KMS-11 (cell line): ENCODE data around the gene IRS4.

Experiments
- H2AFZ ChIP-seq: fragments of 200-600 bp; sonication (generic); 2 replicates; pipeline ENCODE4 v1.6.1; 2016; ENCODE audit warnings: antibody characterized with exemption, mixed run types, low read depth
- H3K27ac ChIP-seq: fragments of 200-600 bp; sonication (generic); 2 replicates; pipeline ENCODE4 v1.6.1; 2016; ENCODE audit warnings: mild to moderate bottlenecking, mixed run types
- H3K27me3 ChIP-seq: fragments of 200-600 bp; sonication (generic); 2 replicates; pipeline ENCODE4 v1.6.1; 2017; ENCODE audit warnings: mild to moderate bottlenecking, low read depth, mixed run types, moderate library complexity; ENCODE audit not compliant: insufficient read depth
- H3K36me3 ChIP-seq: fragments of 200-600 bp; sonication (generic); 2 replicates; pipeline ENCODE4 v1.6.1; 2017; ENCODE audit warnings: mild to moderate bottlenecking, mixed run types; ENCODE audit not compliant: insufficient read depth
- H3K4me1 ChIP-seq: fragments of 200-600 bp; sonication (generic); 2 replicates; pipeline ENCODE4 v1.6.1; 2016; ENCODE audit warnings: mild to moderate bottlenecking, low read depth, mixed run types; ENCODE audit not compliant: poor library complexity, severe bottlenecking
- H3K4me2 ChIP-seq: fragments of 200-600 bp; sonication (generic); 2 replicates; pipeline ENCODE4 v1.7.0; 2016; ENCODE audit warnings: mild to moderate bottlenecking, mixed run types
- H3K4me3 ChIP-seq: fragments of 200-600 bp; sonication (generic); IDR thresholded peaks from 2 replicates; pipeline ENCODE4 v1.6.1; 2017; ENCODE audit warnings: low read depth, low read length, mixed read lengths; ENCODE audit not compliant: insufficient read depth
- H3K79me2 ChIP-seq: fragments of 200-600 bp; sonication (generic); 2 replicates; pipeline ENCODE4 v1.6.1; 2016; ENCODE audit warnings: low read depth, mixed run types; ENCODE audit not compliant: insufficient read depth
- H3K9ac ChIP-seq: fragments of 200-600 bp; sonication (generic); 2 replicates; pipeline ENCODE4 v1.6.1; 2016; ENCODE audit warnings: mild to moderate bottlenecking, mixed run types
- H4K20me1 ChIP-seq: fragments of 200-600 bp; sonication (generic); 2 replicates; pipeline ENCODE4 v1.6.1; 2016; ENCODE audit warnings: mild to moderate bottlenecking, mixed run types; ENCODE audit not compliant: insufficient read depth
- CTCF ChIP-seq: fragments of 200-600 bp; sonication (generic); conservative IDR thresholded peaks from 2 replicates; pipeline ENCODE4 v1.6.1; 2017; ENCODE audit warnings: low read depth, mild to moderate bottlenecking, antibody characterized with exemption, low read length, moderate library complexity, mixed read lengths

Gene IRS4

GRCh38 chrX:108737754-108738153 lies 1.4 kb upstream of the IRS4 start:
- H3K27me3 ChIP-seq: no peaks in the 10 kb centered on the region
- H3K4me3 ChIP-seq: no peak overlapping the region
- no peak overlapping the region for H3K9ac ChIP-seq
- H3K79me2 ChIP-seq: no peaks in the 10 kb centered on the region
- H3K36me3 ChIP-seq: no peaks in the 10 kb centered on the region
- H3K4me2 ChIP-seq: no peak overlapping the region; the same call in 1 of the 2 replicates
- no peak for TF ChIP-seq CTCF
- H2AFZ ChIP-seq: no peak overlapping the region
- no peaks in the 10 kb centered on the region for H4K20me1 ChIP-seq
- H3K4me1 ChIP-seq: no peaks in the 10 kb centered on the region
- H3K27ac ChIP-seq: no peak overlapping the region

DNA sequence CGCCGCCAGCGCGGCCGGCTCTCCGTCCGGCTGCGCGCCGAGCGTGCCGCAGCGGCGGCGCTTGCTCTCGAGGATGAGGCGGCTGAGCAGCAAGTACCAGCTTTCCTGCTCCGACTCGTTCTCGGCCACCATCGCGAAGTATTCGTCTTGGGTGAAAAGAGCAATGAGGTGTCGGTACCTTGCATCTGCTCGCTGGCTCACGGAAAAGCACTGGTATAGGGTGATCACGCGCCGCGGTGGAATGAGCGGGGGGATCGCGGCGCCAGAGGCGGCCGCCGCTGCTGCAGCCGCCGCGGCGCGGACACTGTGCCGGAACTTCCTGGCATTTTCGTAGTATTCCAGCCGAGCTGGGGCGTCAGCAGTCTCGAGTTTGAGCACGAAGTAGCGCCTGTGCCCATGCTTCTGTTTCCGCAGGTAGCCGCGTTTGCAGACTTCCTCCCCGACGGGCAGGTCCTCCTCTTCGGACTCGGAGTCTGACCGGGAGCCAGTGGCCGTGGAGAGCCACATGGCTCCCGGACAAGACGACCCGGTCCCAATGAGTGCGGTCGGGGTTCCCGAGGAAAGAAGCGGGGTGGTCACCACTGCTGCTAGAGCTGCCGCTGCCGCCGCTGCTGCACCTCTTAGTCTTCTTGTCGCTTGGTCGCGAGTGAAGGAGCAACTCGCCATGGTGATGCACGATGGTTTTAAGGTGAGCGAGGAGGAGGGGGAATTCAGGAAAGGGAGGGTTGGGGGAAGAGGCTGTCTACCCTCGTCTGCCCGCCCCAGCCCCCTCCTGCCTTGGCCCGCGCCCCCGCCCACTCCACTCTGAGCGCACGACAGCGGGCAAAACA lies 469 bp downstream of the IRS4 start:
- H3K27ac ChIP-seq: no peak overlapping the region
- no peak for TF ChIP-seq CTCF
- no peaks in the 10 kb centered on the region for H3K79me2 ChIP-seq
- peak overlapping the region; percentile 27; the same call in 1 of the 2 replicates for H3K9ac ChIP-seq
- H3K27me3 ChIP-seq: no peaks in the 10 kb centered on the region
- H3K4me1 ChIP-seq: no peaks in the 10 kb centered on the region
- H3K36me3 ChIP-seq: no peaks in the 10 kb centered on the region
- H4K20me1 ChIP-seq: no peaks in the 10 kb centered on the region
- peak overlapping the region; percentile 57 for H3K4me2 ChIP-seq
- H2AFZ ChIP-seq: peak overlapping the region; percentile 94
- no peak overlapping the region for H3K4me3 ChIP-seq

DNA sequence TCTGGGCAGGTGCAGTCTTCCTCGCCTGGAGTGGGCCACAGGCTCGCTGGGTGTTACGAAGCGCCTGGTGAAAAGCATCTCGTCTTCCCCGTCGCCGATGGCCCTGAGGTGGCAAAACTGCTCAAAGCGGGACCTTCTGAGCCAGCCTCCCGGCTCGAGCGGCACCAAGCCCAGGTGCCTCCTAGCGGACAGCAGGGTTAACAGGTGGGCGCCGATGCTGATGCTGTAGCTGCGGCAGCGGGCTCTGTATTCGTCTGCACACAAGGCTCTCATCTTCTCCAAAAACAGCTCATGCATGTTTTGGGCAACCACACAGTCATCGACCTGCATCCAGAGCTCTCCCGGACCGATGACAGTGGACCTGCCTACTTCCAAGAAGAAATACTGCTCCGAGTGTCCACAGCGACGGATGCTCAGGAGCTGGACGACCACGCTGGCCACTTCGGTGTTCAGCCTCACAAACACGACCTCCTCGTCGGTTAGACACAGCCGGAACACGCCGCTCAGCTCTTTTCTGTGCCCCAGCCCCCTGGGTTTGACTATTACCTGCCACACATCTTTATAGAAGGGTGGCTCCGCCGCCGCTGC lies 1.2 kb downstream of the IRS4 start:
- TF ChIP-seq CTCF: no peak
- H4K20me1 ChIP-seq: no peaks in the 10 kb centered on the region
- no peaks in the 10 kb centered on the region for H3K4me1 ChIP-seq
- H2AFZ ChIP-seq: no peak overlapping the region
- H3K36me3 ChIP-seq: no peaks in the 10 kb centered on the region
- no peak overlapping the region for H3K4me2 ChIP-seq
- no peaks in the 10 kb centered on the region for H3K79me2 ChIP-seq
- no peak overlapping the region for H3K27ac ChIP-seq
- no peak overlapping the region for H3K9ac ChIP-seq
- no peaks in the 10 kb centered on the region for H3K27me3 ChIP-seq
- no peak overlapping the region for H3K4me3 ChIP-seq

GRCh38 chrX:108734426-108734825 lies 1.9 kb downstream of the IRS4 start:
- H3K27me3 ChIP-seq: no peaks in the 10 kb centered on the region

More at GRCh38 chrX:108734426-108734825, 1.9 kb downstream of the IRS4 start:
- Histone ChIP-seq H4K20me1 (no peaks in the 10 kb centered on the region), H3K79me2 (no peaks in the 10 kb centered on the region), H3K36me3 (no peaks in the 10 kb centered on the region), H3K9ac (no peak overlapping the region), H3K4me2 (no peak overlapping the region), H3K4me3 (no peak overlapping the region), H3K27ac (no peak overlapping the region), H2AFZ (no peak overlapping the region), H3K4me1 (no peaks in the 10 kb centered on the region)
- TF ChIP-seq CTCF: no peak
